A549 (cell line): Measurements from ENCODE around the gene NFKBIZ.

Experiments
- HMGXB4 ChIP-seq: fragments of 250-450 bp; sonication (Bioruptor Pico); IDR thresholded peaks from 2 replicates; pipeline ENCODE4 v1.5.0; 2021; ENCODE audit warnings: mild to moderate bottlenecking, moderate library complexity, borderline replicate concordance
- MAFK ChIP-seq: fragments of 450-650 bp; IDR thresholded peaks from 2 replicates; pipeline ENCODE4 v1.6.1; 2014; ENCODE audit not compliant: partially characterized antibody
- MYC ChIP-seq: IDR thresholded peaks from 2 replicates; pipeline ENCODE4 v1.6.1; 2012; ENCODE audit warnings: mild to moderate bottlenecking, inconsistent platforms, low read length, improper control_type of control experiment, borderline replicate concordance
- PHF8 ChIP-seq: fragments of 200-600 bp; sonication (generic); IDR thresholded peaks from 2 replicates; pipeline ENCODE4 v1.6.1; 2016; ENCODE audit warnings: low read depth, mild to moderate bottlenecking, antibody characterized with exemption, moderate library complexity, borderline replicate concordance
- POLR2A ChIP-seq: IDR thresholded peaks from 2 replicates; pipeline ENCODE4 v1.6.1; 2012; ENCODE audit warnings: mild to moderate bottlenecking, low read length
- RAD21 ChIP-seq, 2 experiments: fragments of >200 bp in 1 of 2; sonication (Bioruptor Twin) in 1 of 2; formaldehyde crosslinking in 1 of 2; IDR thresholded peaks in 1 of 2; conservative IDR thresholded peaks in 1 of 2; 2 replicates in 1 of 2; 3 replicates in 1 of 2; pipeline ENCODE4 v1.6.1; 2012 to 2018; ENCODE audit warnings: inconsistent platforms in 1 of 2
- SMC3 ChIP-seq: fragments of >200 bp; sonication (Bioruptor Twin); formaldehyde crosslinking; IDR thresholded peaks from 3 replicates; pipeline ENCODE4 v1.6.1; 2018; ENCODE audit warnings: inconsistent platforms
- TF ChIP-seq, protein P1 (sequence below): fragments of >200 bp; sonication (Bioruptor Twin); formaldehyde crosslinking; IDR thresholded peaks from 3 replicates; pipeline ENCODE4 v1.5.1; 2016
- TF ChIP-seq, protein P2 (sequence below): IDR thresholded peaks from 2 replicates; pipeline ENCODE4 v1.6.1; 2012

DNA sequence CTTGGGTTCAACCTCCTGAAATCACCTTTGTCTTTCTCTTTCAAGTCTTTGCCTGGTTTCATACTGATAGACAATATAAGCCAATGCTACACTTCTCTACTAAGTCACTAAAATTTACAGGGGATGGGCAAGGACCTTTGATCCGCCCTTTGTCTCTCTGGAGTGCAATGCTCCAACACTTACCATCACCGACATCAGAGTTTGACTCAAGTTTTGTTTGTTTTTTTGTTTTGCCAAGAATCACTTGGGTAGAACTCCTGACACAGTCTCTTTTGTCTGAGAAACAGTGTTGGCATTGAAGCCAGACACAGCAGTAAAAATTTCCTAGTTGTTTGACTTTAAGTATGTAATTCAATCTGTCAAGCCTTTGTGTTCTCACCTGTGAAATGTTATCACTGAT lies 29.3 kb downstream of the NFKBIZ start:
- TF ChIP-seq HMGXB4 (no peak), POLR2A (no peak), RAD21 (conservative IDR thresholded peaks at IDR 0.05 in 1 of 2, IDR thresholded peaks at IDR 0.05 in 1 of 2) (no peak), SMC3 (no peak), MYC (no peak), MAFK (no peak), PHF8 (no peak)
- TF ChIP-seq, protein P1, sequence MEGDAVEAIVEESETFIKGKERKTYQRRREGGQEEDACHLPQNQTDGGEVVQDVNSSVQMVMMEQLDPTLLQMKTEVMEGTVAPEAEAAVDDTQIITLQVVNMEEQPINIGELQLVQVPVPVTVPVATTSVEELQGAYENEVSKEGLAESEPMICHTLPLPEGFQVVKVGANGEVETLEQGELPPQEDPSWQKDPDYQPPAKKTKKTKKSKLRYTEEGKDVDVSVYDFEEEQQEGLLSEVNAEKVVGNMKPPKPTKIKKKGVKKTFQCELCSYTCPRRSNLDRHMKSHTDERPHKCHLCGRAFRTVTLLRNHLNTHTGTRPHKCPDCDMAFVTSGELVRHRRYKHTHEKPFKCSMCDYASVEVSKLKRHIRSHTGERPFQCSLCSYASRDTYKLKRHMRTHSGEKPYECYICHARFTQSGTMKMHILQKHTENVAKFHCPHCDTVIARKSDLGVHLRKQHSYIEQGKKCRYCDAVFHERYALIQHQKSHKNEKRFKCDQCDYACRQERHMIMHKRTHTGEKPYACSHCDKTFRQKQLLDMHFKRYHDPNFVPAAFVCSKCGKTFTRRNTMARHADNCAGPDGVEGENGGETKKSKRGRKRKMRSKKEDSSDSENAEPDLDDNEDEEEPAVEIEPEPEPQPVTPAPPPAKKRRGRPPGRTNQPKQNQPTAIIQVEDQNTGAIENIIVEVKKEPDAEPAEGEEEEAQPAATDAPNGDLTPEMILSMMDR = no peak
- TF ChIP-seq, protein P2, sequence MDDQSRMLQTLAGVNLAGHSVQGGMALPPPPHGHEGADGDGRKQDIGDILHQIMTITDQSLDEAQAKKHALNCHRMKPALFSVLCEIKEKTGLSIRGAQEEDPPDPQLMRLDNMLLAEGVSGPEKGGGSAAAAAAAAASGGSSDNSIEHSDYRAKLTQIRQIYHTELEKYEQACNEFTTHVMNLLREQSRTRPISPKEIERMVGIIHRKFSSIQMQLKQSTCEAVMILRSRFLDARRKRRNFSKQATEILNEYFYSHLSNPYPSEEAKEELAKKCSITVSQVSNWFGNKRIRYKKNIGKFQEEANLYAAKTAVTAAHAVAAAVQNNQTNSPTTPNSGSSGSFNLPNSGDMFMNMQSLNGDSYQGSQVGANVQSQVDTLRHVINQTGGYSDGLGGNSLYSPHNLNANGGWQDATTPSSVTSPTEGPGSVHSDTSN = no peak
